ENCODE measurements around the gene ADGRL3. TPM values are rescaled to one million over a fixed set of nuclear protein-coding genes. Genes with fewer than 3 reads are reported as not detected.

Gene ADGRL3
- total RNA-seq, 1 donor from 2014 or later, result 44.8 TPM

DNA sequence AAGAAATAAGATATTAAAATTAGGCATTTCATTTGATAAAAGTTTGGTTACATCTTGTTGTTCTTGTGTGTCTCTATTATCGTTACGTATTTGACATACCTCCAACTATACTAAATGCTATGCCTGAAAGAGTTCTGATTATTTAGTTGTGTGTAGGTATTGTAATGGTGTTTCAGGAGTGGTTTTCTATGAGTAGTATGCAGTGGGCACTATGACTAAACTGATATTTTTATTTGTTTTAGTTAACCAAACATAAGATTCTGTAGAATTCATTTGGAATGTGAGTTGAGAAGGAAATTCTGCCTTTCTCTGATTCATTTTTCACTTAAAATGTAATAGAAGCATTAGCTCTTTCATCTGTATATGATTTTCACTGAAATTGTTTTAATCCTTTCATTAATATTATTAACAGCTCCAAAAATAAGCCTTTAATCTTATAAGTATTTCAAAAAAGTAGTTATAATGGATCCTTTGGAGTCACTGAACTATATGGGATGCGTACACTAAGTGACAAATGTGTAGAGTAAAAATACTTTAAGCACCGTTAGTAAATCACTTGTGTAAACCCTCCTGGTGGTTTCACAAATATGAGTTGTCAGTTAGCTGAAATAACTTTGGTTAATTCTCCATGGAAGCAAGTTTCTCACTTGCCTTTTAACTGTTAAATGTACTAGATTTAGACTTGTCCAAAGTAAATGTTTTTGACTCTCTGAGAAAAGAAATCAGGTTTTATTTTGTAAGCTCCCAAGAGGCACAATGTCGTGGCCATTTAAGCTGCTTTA, 388.7 kb downstream of the ADGRL3 start:
- H3K4me3 Mint-ChIP-seq (ENCODE audit: unreplicated experiment), result no peak overlapping the region
- no peaks in the 10 kb centered on the region for H3K4me1 Mint-ChIP-seq (ENCODE audit: unreplicated experiment)
- H3K27me3 Mint-ChIP-seq (ENCODE audit: unreplicated experiment), result no peaks in the 10 kb centered on the region
- no peaks in the 10 kb centered on the region for H3K9me3 Mint-ChIP-seq (ENCODE audit: unreplicated experiment)
- H3K36me3 Mint-ChIP-seq (ENCODE audit: low read depth, unreplicated experiment), result no peaks in the 10 kb centered on the region
- DNase-seq (ENCODE audit: low spot score), result no peak
- no peak overlapping the region for H3K27ac Mint-ChIP-seq (ENCODE audit: unreplicated experiment)
- no peak for TF ChIP-seq CTCF (IDR thresholded peaks at IDR 0.05; ENCODE audit: unreplicated experiment)

GRCh38 chr4:61590881-61591280, 390.8 kb downstream of the ADGRL3 start:
- H3K4me1 Mint-ChIP-seq (ENCODE audit: unreplicated experiment), result no peaks in the 10 kb centered on the region
- DNase-seq (ENCODE audit: low spot score), result peak; percentile 15
- H3K27me3 Mint-ChIP-seq (ENCODE audit: unreplicated experiment), result no peaks in the 10 kb centered on the region
- H3K36me3 Mint-ChIP-seq (ENCODE audit: low read depth, unreplicated experiment), result no peaks in the 10 kb centered on the region
- H3K9me3 Mint-ChIP-seq (ENCODE audit: unreplicated experiment), result no peaks in the 10 kb centered on the region
- no peak overlapping the region for H3K4me3 Mint-ChIP-seq (ENCODE audit: unreplicated experiment)
- TF ChIP-seq CTCF (IDR thresholded peaks at IDR 0.05; ENCODE audit: unreplicated experiment), result peak; percentile 35
- H3K27ac Mint-ChIP-seq (ENCODE audit: unreplicated experiment), result no peak overlapping the region

DNA sequence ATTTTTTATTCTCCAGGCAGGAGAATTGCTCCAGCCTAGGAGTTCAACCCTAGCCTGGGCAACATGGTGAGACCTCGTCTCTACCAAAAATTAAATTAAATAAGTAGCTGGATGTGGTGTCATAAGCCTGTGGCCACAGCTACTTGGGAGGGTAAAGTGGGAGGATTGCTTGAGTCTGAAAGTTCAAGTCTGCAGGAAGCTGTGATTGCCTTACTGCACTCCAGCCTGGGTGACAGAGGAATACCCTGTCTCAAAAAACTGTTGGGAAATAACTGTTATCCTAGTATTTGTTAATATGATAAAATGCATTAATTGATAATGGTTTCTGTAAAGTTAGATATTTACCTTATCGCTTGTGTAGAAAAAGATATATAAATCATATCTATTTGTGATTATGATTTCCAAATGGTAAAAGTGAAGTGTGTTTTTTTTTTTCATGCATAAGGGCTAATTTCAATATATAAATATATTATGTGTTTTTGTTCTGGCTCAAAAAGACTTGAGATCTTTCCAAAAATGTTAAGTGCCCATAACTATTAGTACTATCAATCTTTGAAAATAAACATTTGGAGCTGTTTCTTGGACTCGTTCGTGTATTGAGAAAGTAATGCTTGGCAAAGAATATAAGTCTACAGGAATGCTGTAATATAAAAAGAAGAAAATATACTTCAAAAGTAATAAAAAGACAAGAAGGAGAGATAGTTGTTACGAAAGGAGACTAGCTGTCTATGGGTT, 396.6 kb downstream of the ADGRL3 start:
- no peak for DNase-seq (ENCODE audit: low spot score)
- H3K4me3 Mint-ChIP-seq (ENCODE audit: unreplicated experiment), result no peak overlapping the region
- no peak for TF ChIP-seq CTCF (IDR thresholded peaks at IDR 0.05; ENCODE audit: unreplicated experiment)
- no peaks in the 10 kb centered on the region for H3K27me3 Mint-ChIP-seq (ENCODE audit: unreplicated experiment)
- H3K36me3 Mint-ChIP-seq (ENCODE audit: low read depth, unreplicated experiment), result no peaks in the 10 kb centered on the region
- no peaks in the 10 kb centered on the region for H3K4me1 Mint-ChIP-seq (ENCODE audit: unreplicated experiment)
- no peaks in the 10 kb centered on the region for H3K9me3 Mint-ChIP-seq (ENCODE audit: unreplicated experiment)
- no peak overlapping the region for H3K27ac Mint-ChIP-seq (ENCODE audit: unreplicated experiment)

DNA sequence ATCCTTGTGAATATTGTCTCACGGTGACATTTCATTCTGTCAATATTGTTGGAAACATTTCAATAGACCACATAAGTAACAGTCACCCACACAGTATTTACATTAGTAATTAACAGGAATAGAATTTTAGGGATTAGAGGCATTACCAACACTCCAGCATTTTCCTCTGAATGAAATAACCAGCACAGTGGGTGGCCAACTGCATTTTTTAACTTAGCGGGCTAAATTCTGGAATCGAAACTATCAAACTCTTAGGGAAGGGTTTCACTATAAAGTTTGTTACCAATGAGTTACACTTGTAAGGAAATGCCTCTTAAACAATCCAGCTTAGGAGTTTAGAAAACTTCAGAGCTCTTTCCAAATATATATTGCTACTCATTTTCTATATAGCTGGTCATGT, 403.0 kb downstream of the ADGRL3 start:
- H3K36me3 Mint-ChIP-seq (ENCODE audit: low read depth, unreplicated experiment), result no peaks in the 10 kb centered on the region
- H3K9me3 Mint-ChIP-seq (ENCODE audit: unreplicated experiment), result no peaks in the 10 kb centered on the region
- H3K4me3 Mint-ChIP-seq (ENCODE audit: unreplicated experiment), result no peak overlapping the region
- no peaks in the 10 kb centered on the region for H3K27me3 Mint-ChIP-seq (ENCODE audit: unreplicated experiment)
- H3K4me1 Mint-ChIP-seq (ENCODE audit: unreplicated experiment), result no peaks in the 10 kb centered on the region
- H3K27ac Mint-ChIP-seq (ENCODE audit: unreplicated experiment), result no peak overlapping the region
- DNase-seq (ENCODE audit: low spot score), result no peak
- no peak for TF ChIP-seq CTCF (IDR thresholded peaks at IDR 0.05; ENCODE audit: unreplicated experiment)

- DNase-seq (ENCODE audit: low spot score), result no peak
- H3K27me3 Mint-ChIP-seq (ENCODE audit: unreplicated experiment), result no peaks in the 10 kb centered on the region
- no peaks in the 10 kb centered on the region for H3K9me3 Mint-ChIP-seq (ENCODE audit: unreplicated experiment)
- no peaks in the 10 kb centered on the region for H3K36me3 Mint-ChIP-seq (ENCODE audit: low read depth, unreplicated experiment)
- no peak overlapping the region for H3K4me3 Mint-ChIP-seq (ENCODE audit: unreplicated experiment)
- no peak overlapping the region for H3K27ac Mint-ChIP-seq (ENCODE audit: unreplicated experiment)
- no peaks in the 10 kb centered on the region for H3K4me1 Mint-ChIP-seq (ENCODE audit: unreplicated experiment)
- no peak for TF ChIP-seq CTCF (IDR thresholded peaks at IDR 0.05; ENCODE audit: unreplicated experiment)
Observed at GRCh38 chr4:61604054-61604453, 403.9 kb downstream of the ADGRL3 start.

Data from endothelial cell (in vitro differentiated cells).